ENCODE data around the gene CCDC180. TPM values are rescaled to one million over a fixed set of nuclear protein-coding genes. Genes with fewer than 3 reads are reported as not detected.

CCDC180 gene
- 0.14 and 0.88 TPM in 2 replicates for total RNA-seq

GRCh38 chr9:97307500-97308163 lies at the start of gene CCDC180:
TSS of gene CCDC180 (plus strand) at chr9:97307659. CDS start at chr9:97308064, 405 bp downstream.

Small RNAs within 50 kb of the gene (small RNA-seq; reads per million reads assigned to genes)
- gene AL512590.2 (ENCODE audit: low replicate concordance) (not detected), gene CCDC180 (ENCODE audit: low replicate concordance) (0.13 reads per million)

Other genes starting within 250 kb of the CCDC180 start
- 9.0 and 9.7 TPM in 2 replicates for gene TDRD7, start 104.4 kb downstream of the CCDC180 start, total RNA-seq
- 0.43 TPM in 1 of 2 replicates, not detected in the other for gene TMOD1, start 194.0 kb downstream of the CCDC180 start, total RNA-seq